Measurements from ENCODE around the gene TCAIM.

DNA sequence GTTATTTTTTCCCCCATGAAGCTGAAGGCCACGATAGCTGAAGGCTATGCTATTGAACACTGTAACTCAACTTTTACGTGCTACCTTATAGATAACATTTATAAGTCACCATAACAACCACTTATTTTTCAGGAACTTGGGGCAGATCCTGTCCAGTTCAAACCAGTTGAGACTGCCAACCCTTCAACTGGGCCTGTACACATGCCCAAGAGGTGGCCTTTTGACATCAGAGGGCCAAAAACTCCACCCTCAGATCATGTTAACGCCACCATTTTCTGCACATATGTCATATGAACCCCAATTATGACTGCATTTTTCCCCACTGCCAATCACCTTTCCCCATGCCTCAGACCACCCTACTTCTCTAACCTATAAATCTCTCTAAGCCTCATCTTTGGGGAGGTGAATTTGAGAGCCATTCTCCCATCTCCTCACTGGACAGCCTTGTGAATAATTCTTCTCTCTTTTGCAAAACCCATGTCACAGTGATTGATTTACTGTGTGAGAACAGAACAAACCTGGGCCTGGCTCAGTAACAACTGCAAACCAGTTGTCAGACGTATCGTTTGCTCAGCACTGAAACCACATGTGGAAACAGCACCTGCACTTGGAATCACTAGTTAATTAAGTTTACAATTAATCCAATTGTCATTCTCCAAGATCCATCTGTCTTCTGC lies 96.4 kb downstream of the TCAIM start:
- TF ChIP-seq POLR2A (IDR thresholded peaks at IDR 0.05), result no peak
- TF ChIP-seq, protein P1, sequence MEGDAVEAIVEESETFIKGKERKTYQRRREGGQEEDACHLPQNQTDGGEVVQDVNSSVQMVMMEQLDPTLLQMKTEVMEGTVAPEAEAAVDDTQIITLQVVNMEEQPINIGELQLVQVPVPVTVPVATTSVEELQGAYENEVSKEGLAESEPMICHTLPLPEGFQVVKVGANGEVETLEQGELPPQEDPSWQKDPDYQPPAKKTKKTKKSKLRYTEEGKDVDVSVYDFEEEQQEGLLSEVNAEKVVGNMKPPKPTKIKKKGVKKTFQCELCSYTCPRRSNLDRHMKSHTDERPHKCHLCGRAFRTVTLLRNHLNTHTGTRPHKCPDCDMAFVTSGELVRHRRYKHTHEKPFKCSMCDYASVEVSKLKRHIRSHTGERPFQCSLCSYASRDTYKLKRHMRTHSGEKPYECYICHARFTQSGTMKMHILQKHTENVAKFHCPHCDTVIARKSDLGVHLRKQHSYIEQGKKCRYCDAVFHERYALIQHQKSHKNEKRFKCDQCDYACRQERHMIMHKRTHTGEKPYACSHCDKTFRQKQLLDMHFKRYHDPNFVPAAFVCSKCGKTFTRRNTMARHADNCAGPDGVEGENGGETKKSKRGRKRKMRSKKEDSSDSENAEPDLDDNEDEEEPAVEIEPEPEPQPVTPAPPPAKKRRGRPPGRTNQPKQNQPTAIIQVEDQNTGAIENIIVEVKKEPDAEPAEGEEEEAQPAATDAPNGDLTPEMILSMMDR (IDR thresholded peaks at IDR 0.05), result no peak
